GM23248 (cell line): ENCODE data around the gene HEMK1. TPM values are rescaled to one million over a fixed set of nuclear protein-coding genes. Genes with fewer than 3 reads are reported as not detected.

Experiments used
- DNase-seq: peaks from one replicate; pipeline ENCODE4 v3.0.0-alpha.2; 2015
- H2AFZ ChIP-seq: fragments of 200-600 bp; sonication (generic); 2 replicates; pipeline ENCODE4 v1.6.1; 2016; ENCODE audit warnings: antibody characterized with exemption
- H3F3A ChIP-seq: fragments of 200-600 bp; sonication (generic); 2 replicates; pipeline ENCODE4 v1.6.1; 2016; ENCODE audit warnings: mild to moderate bottlenecking, antibody characterized with exemption, mixed run types; ENCODE audit not compliant: insufficient read depth
- H3K27ac ChIP-seq: fragments of 200-600 bp; sonication (generic); 2 replicates; pipeline ENCODE4 v1.5.1; 2016; ENCODE audit warnings: mild to moderate bottlenecking
- H3K27me3 ChIP-seq: fragments of 200-600 bp; sonication (generic); replicated peaks from 2 replicates; pipeline ENCODE4 v1.6.1; 2016; ENCODE audit warnings: mild to moderate bottlenecking; ENCODE audit not compliant: insufficient read depth
- H3K36me3 ChIP-seq: fragments of 200-600 bp; sonication (generic); 2 replicates; pipeline ENCODE4 v1.6.1; 2016; ENCODE audit warnings: low read depth, mild to moderate bottlenecking
- H3K4me1 ChIP-seq: fragments of 200-600 bp; sonication (generic); 2 replicates; pipeline ENCODE4 v1.6.1; 2016; ENCODE audit warnings: mild to moderate bottlenecking; ENCODE audit not compliant: insufficient read depth
- H3K4me2 ChIP-seq: fragments of 200-600 bp; sonication (generic); one replicate; pipeline ENCODE4 v1.6.1; 2016; ENCODE audit warnings: mild to moderate bottlenecking; ENCODE audit not compliant: unreplicated experiment
- H3K4me3 ChIP-seq: fragments of 200-600 bp; sonication (generic); 2 replicates; pipeline ENCODE4 v1.5.1; 2016; ENCODE audit warnings: mild to moderate bottlenecking
- H3K79me2 ChIP-seq: fragments of 200-600 bp; sonication (generic); 2 replicates; pipeline ENCODE4 v1.6.1; 2016; ENCODE audit warnings: mild to moderate bottlenecking; ENCODE audit not compliant: insufficient read depth
- H3K9ac ChIP-seq: fragments of 200-600 bp; sonication (generic); 2 replicates; pipeline ENCODE4 v1.6.1; 2016; ENCODE audit warnings: mild to moderate bottlenecking
- H3K9me2 ChIP-seq: fragments of 200-600 bp; sonication (generic); 2 replicates; pipeline ENCODE4 v1.6.1; 2016; ENCODE audit warnings: mixed run types, mild to moderate bottlenecking, moderate library complexity; ENCODE audit not compliant: insufficient read depth
- H3K9me3 ChIP-seq: fragments of 200-600 bp; sonication (generic); one replicate; pipeline ENCODE4 v1.6.1; 2017; ENCODE audit warnings: low read depth
- H4K20me1 ChIP-seq: fragments of 200-600 bp; sonication (generic); 2 replicates; pipeline ENCODE4 v1.6.0; 2016; ENCODE audit not compliant: insufficient read depth
- EZH2 ChIP-seq: fragments of 200-600 bp; sonication (generic); IDR thresholded peaks from 2 replicates; pipeline ENCODE4 v1.6.1; 2018; ENCODE audit warnings: antibody characterized with exemption, mild to moderate bottlenecking; ENCODE audit not compliant: insufficient read depth, poor library complexity, severe bottlenecking
- EZH2phosphoT487 ChIP-seq: fragments of 200-600 bp; sonication (generic); IDR thresholded peaks from 2 replicates; pipeline ENCODE4 v1.6.1; 2018; ENCODE audit warnings: antibody characterized with exemption, moderate library complexity, mild to moderate bottlenecking, low read depth; ENCODE audit not compliant: insufficient read depth
- WGBS, 2 experiments: methylation state at CpG; one replicate each; pipeline ENCODE4 v1.1.6; 2015 to 2017; ENCODE audit warnings: low lambda C conversion rate in 2 of 2, low coverage in 1 of 2; ENCODE audit errors: missing lambda C conversion rate in 2 of 2; 5-methylcytosine and 5-hydroxymethylcytosine counted together
- in situ Hi-C: fragments of 300-500 bp; cut with MboI; formaldehyde crosslinking; loops from 2 replicates; pipeline ENCODE4 v1.15.0; 2020
- polyA plus RNA-seq: library from polyadenylated mRNA; unstranded; fragments of >200 nt; fragmentation: Nextera tagmentation; extraction: Ambion mirVana; gene quantifications from 2 replicates; pipeline ENCODE4 v1.2.1, GENCODE V29; 2016
- total RNA-seq: library from RNA; depleted of rRNA; stranded (reverse); fragments of >200 nt; shearing (Covaris generic); gene quantifications from 2 replicates; pipeline ENCODE4 v1.2.3, GENCODE V29; 2014

HEMK1 gene
- total and polyA plus RNA-seq, 2 experiments from 2014 or later, result 15.8 to 17.3 TPM

GRCh38 chr3:50585919-50586762 is 16.8 kb downstream of the HEMK1 start:
- H3K9me2 ChIP-seq, result no peaks in the 10 kb centered on the region
- H4K20me1 ChIP-seq, result no peaks in the 10 kb centered on the region
- in situ Hi-C loops, result no loop called here
- no peaks in the 10 kb centered on the region for H3F3A ChIP-seq
- no peak for TF ChIP-seq EZH2
- TF ChIP-seq EZH2phosphoT487, result no peak
- H3K9me3 ChIP-seq, result no peaks in the 10 kb centered on the region
- no peak overlapping the region for H3K27ac ChIP-seq
- H3K79me2 ChIP-seq, result no peaks in the 10 kb centered on the region
- 89% methylated on average over 6 of the region's 6 CpGs for WGBS, 2 experiments
- DNase-seq, result no peak
- no peak overlapping the region for H3K4me2 ChIP-seq
- no peaks in the 10 kb centered on the region for H3K36me3 ChIP-seq
- peaks cover 27% of the 10 kb centered on the region for H3K4me1 ChIP-seq
- no peaks in the 10 kb centered on the region for H3K27me3 ChIP-seq
- no peak overlapping the region for H2AFZ ChIP-seq
- no peak overlapping the region for H3K4me3 ChIP-seq
- no peak overlapping the region for H3K9ac ChIP-seq

GRCh38 chr3:50586763-50587070 is 17.4 kb downstream of the HEMK1 start:
- Histone ChIP-seq H3F3A (no peaks in the 10 kb centered on the region), H3K9me3 (no peaks in the 10 kb centered on the region), H3K27me3 (no peaks in the 10 kb centered on the region), H2AFZ (no peak overlapping the region), H3K9ac (no peak overlapping the region), H3K79me2 (no peaks in the 10 kb centered on the region), H3K4me3 (no peak overlapping the region), H3K9me2 (no peaks in the 10 kb centered on the region), H3K36me3 (no peaks in the 10 kb centered on the region), H3K27ac (no peak overlapping the region), H3K4me1 (peaks cover 28% of the 10 kb centered on the region), H4K20me1 (no peaks in the 10 kb centered on the region), H3K4me2 (no peak overlapping the region)
- WGBS, 2 experiments, result 64 to 75% methylated on average over 3 of the region's 3 CpGs
- in situ Hi-C loops, result no loop called here
- TF ChIP-seq EZH2 (no peak), EZH2phosphoT487 (no peak)
- DNase-seq, result no peak

GRCh38 chr3:50587373-50587772 is 18.1 kb downstream of the HEMK1 start:
- H3K4me3 ChIP-seq, result no peak overlapping the region
- H3K79me2 ChIP-seq, result no peaks in the 10 kb centered on the region
- TF ChIP-seq EZH2phosphoT487, result no peak
- no peak for TF ChIP-seq EZH2
- H3K27ac ChIP-seq, result no peak overlapping the region
- H3K4me2 ChIP-seq, result no peak overlapping the region
- no peak overlapping the region for H3K9ac ChIP-seq
- in situ Hi-C loops, result no loop called here
- H3K36me3 ChIP-seq, result no peaks in the 10 kb centered on the region
- H2AFZ ChIP-seq, result no peak overlapping the region
- no peaks in the 10 kb centered on the region for H3F3A ChIP-seq
- H4K20me1 ChIP-seq, result no peaks in the 10 kb centered on the region
- H3K27me3 ChIP-seq, result no peaks in the 10 kb centered on the region
- WGBS, 2 experiments, result 52 to 59% methylated on average over 6 of the region's 6 CpGs
- no peaks in the 10 kb centered on the region for H3K9me2 ChIP-seq
- DNase-seq, result peak; percentile 80
- no peaks in the 10 kb centered on the region for H3K9me3 ChIP-seq
- peaks cover 28% of the 10 kb centered on the region for H3K4me1 ChIP-seq

- Histone ChIP-seq H4K20me1 (no peaks in the 10 kb centered on the region), H3K27me3 (no peaks in the 10 kb centered on the region), H3K9me2 (no peaks in the 10 kb centered on the region), H2AFZ (no peak overlapping the region), H3F3A (no peaks in the 10 kb centered on the region), H3K9ac (no peak overlapping the region), H3K79me2 (no peaks in the 10 kb centered on the region), H3K4me2 (no peak overlapping the region), H3K9me3 (no peaks in the 10 kb centered on the region), H3K4me3 (no peak overlapping the region), H3K27ac (no peak overlapping the region), H3K36me3 (no peaks in the 10 kb centered on the region), H3K4me1 (peaks cover 28% of the 10 kb centered on the region)
- peak; percentile 29 for DNase-seq
- WGBS, 2 experiments, result 38 to 45% methylated on average over 17 of the region's 17 CpGs
- in situ Hi-C loops, result no loop called here
- TF ChIP-seq EZH2, result no peak
- no peak for TF ChIP-seq EZH2phosphoT487
These were observed 18.8 kb downstream of the HEMK1 start for GRCh38 chr3:50587806-50588758.
